NCI-H82 treated with DMSO at 0.1 percent for 48 hours (cell line): ENCODE measurements around the gene PUS1.
"Not testable (repeated sequence)": the region's sequence is repeated elsewhere in the genome, so short reads cannot be mapped to it uniquely, and the experiment has no call there.

ENCODE experiments used
- DNase-seq: peaks from one replicate; lab custom pipeline; 2025; ENCODE audit not compliant: unreplicated experiment; lab: John Stamatoyannopoulos, UW

The PUS1 gene

GRCh38 chr12:131959641-131960589 is 30.8 kb downstream of the PUS1 start:
- DNase-seq: no peak

GRCh38 chr12:131960590-131961325 is 31.7 kb downstream of the PUS1 start:
- not testable (repeated sequence) for DNase-seq

GRCh38 chr12:131961328-131961727 is 32.3 kb downstream of the PUS1 start:
- DNase-seq: not testable (repeated sequence)

- DNase-seq: no peak
Observed at GRCh38 chr12:131962069-131962468, 33.0 kb downstream of the PUS1 start.

GRCh38 chr12:131963381-131963780 is 34.3 kb downstream of the PUS1 start:
- DNase-seq: no peak

GRCh38 chr12:131965073-131965472 is 36.0 kb downstream of the PUS1 start:
- no peak for DNase-seq

- no peak for DNase-seq
Observed at GRCh38 chr12:131971226-131971625, 42.1 kb downstream of the PUS1 start.

GRCh38 chr12:131975228-131975627 is 46.2 kb downstream of the PUS1 start:
- no peak for DNase-seq

- no peak for DNase-seq
Observed at GRCh38 chr12:131979606-131980005, 50.5 kb downstream of the PUS1 start.

- no peak for DNase-seq
Observed at GRCh38 chr12:131980263-131980662, 51.2 kb downstream of the PUS1 start.

- DNase-seq: no peak
Observed at GRCh38 chr12:131981388-131981787, 52.3 kb downstream of the PUS1 start.

GRCh38 chr12:131982041-131982440 is 53.0 kb downstream of the PUS1 start:
- DNase-seq: no peak

GRCh38 chr12:131983026-131983425 is 54.0 kb downstream of the PUS1 start:
- DNase-seq: no peak

GRCh38 chr12:131983554-131983953 is 54.5 kb downstream of the PUS1 start:
- DNase-seq: no peak

- DNase-seq: no peak
Observed at GRCh38 chr12:131984334-131984733, 55.3 kb downstream of the PUS1 start.

- not testable (repeated sequence) for DNase-seq
Observed at GRCh38 chr12:131985510-131985875, 56.4 kb downstream of the PUS1 start.

GRCh38 chr12:131986361-131986760 is 57.3 kb downstream of the PUS1 start:
- no peak for DNase-seq

- DNase-seq: no peak
Observed at GRCh38 chr12:131986910-131987309, 57.8 kb downstream of the PUS1 start.

- DNase-seq: no peak
Observed at GRCh38 chr12:131987552-131987951, 58.5 kb downstream of the PUS1 start.

- DNase-seq: no peak
Observed at GRCh38 chr12:131988054-131988796, 59.1 kb downstream of the PUS1 start.

- no peak for DNase-seq
Observed at GRCh38 chr12:131989021-131989420, 59.9 kb downstream of the PUS1 start.
